NCI-H510A treated with DMSO at 0.1 percent for 48 hours (cell line): ENCODE measurements around the gene KIAA1328.
A peak's percentile ranks its signal among the peaks of the same experiment; 100 is the strongest.
"Not testable (repeated sequence)": the region's sequence is repeated elsewhere in the genome, so short reads cannot be mapped to it uniquely, and the experiment has no call there.

Experiments used
- DNase-seq: peaks from one replicate; lab custom pipeline; 2025; lab: John Stamatoyannopoulos, UW

KIAA1328 gene

DNA sequence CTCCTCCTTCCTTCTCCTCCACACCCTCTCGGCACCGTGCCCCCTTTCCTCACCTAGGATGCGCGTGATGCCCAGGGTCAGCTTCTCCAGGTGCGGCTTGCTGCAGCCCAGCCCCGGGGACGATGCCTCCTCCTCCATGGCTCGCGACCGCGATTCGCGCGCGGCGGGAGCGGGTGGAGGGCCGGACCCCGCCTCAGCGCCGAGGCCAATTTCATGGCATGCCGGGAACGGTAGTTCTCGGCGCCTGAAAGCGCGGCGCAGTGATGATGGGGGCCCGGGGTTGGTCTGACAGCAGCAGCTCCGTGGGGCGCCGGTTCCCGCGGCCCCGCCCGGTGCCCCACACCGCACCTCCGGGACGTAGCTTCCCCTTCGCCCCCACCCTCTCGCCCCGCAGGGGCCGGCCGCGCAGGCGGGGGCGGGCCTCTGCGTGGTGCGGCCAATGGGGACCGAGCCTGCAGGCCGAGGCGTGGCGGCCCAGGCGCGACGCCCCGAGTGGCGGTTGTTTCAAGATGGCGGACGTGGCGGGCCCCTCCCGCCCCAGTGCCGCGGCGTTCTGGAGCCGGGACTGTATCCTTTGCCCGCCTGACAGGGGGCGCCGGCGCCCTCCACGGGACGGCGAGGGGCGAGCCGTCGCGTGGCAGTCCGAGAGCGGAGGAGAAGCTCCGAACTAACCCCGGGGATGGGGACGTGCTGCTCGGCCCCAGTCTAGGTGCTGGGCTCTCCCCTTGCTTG lies at the start of gene KIAA1328, which contains the start of gene TPGS2:
TSS of gene KIAA1328 (plus strand) at position 498 of the 732 bp plus-strand sequence. CDS start at position 510, 12 bp downstream.
TSS of gene TPGS2 (minus strand) at position 373 of the 732 bp plus-strand sequence. CDS start at position 138, 235 bp downstream.
- DNase-seq, result peak; percentile 98

DNA sequence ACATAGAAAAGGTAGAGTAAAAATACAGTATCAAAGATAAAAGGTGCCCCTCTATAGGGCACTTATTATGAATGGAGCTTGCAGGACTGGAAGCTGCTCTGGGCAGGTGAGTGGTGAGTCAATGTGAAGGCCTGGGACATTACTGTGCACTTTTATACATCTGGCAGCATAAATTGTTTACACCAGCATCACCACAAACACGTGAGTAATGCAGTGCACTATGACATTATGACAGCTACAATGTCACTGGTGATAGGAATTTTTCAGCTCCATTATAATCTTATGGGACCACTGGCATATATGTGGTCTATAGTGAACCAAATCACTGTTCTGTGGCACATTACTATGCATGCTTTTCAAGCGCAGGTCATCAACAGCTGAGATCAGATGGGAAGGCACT lies 48.2 kb upstream of the KIAA1328 start:
- no peak for DNase-seq

DNA sequence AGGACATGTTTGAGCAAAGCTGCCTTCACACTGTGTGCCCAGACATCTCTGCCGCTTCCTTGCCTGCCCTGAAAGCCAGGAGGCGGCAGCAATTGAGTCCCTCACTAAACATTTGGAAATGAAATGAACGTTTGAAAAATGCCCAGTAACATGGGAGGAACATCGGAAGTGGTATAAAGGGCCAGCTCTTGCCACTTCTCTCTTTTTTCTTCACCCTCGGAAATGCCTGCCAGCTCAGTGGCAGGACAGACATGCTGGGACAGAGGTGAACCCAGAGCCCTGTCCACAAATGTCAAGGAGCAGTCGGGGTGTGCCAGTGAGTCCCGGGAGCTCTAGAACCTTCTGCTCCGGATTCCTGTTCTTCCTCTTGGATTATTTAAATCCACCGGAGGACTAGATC lies 46.2 kb upstream of the KIAA1328 start:
- DNase-seq, result no peak

DNA sequence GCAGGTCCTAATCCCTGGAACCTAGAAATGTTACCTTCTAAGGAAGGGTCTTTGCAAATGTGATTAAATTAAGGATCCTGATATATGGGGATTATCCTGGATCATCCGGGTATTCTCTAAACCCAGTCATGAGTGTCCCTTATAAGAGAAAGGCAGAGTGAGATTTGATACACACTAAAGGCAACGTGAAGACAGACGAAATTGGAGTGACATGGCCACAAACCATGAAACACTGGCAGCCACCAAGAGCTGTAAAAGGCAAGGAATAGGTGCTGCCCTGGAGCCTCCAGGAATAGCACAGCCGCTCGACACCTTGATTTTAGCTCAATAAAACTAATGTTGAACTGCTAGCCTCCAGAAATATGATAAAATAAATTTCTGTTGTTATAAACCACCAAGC lies 45.1 kb upstream of the KIAA1328 start:
- no peak for DNase-seq

- DNase-seq, result no peak
Observed at GRCh38 chr18:36786686-36787085, 42.2 kb upstream of the KIAA1328 start.

- no peak for DNase-seq
Observed at GRCh38 chr18:36792634-36793283, 36.2 kb upstream of the KIAA1328 start.

- DNase-seq, result no peak
Observed at GRCh38 chr18:36798738-36799473, 30.0 kb upstream of the KIAA1328 start.

DNA sequence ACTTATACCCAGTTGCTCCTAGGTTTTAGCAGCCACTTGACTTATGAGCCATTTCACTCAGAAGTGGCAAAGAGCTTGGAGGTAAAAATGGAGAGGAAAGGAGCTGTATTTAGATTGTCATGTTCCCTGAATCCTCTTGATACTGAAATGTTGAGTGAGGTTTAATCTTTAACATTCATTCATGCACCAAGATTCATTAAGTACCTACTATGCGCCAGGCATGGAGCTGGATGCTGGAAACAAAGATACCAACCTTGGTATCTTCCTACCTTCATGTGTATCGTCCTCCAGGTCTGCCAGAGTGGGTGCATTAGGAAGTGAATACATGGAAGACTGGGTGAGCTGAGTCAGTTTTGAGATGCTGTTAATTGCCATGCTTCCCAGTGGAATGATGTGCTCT lies 23.8 kb upstream of the KIAA1328 start:
- DNase-seq, result no peak

GRCh38 chr18:36808681-36809080 lies 20.2 kb upstream of the KIAA1328 start:
- no peak for DNase-seq

DNA sequence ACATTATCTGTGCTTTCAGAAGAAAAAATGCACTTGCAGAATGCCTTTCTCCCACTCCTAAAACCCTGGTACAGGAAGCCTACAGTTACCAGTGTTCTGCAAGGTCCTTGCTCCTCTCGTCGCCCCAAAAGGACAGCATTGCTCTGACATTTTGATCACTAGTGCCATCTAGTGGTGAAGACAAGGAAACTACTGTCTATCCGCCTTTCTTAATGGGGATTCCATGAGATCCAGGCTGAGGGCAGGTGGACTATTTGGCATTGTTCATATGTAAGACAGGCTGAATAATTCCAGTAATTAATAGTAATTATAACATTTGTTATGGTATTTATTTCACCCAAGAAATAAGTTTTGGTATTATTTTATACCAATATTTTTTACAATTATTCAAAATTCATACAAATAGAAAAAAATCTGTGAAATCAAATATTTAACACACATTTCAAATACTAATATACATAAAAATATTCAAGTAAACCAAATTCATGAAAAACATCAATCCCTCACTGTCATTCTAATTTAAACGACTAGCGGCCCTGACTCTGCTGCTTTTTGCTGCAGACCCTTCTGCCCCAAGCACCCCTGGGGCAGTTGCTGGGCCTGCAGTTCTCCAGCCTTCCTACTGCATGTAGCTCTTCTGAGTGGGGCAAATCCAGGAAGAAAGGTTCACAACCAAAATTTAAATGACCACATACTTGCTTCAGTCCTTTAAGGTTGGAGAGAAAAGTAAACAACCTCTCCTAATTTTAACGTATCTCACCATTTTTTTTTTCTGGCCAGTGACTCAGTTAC lies 19.1 kb upstream of the KIAA1328 start:
- DNase-seq, result peak; percentile 96

DNA sequence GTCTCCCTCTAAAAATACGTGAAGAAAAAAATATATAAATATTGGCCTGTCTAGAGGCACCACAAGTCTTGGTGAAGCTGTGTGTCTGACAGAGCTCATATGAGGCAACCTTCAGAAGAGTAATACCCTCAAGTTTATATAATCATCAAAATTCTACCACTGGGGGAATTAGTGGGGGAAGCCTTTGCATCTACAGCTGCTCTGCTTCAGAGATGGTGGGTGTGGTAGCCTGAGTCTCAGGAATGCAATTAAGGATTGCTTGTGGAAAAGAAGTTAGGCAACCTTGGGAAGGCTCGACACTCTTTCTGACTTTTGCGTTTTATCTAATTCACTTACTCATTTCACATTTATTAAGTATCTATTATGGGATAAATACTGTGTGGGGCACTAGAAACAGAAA lies 17.5 kb upstream of the KIAA1328 start:
- no peak for DNase-seq

GRCh38 chr18:36811955-36812354 lies 17.0 kb upstream of the KIAA1328 start:
- no peak for DNase-seq

- no peak for DNase-seq
Observed at GRCh38 chr18:36812678-36813077, 16.2 kb upstream of the KIAA1328 start.

DNA sequence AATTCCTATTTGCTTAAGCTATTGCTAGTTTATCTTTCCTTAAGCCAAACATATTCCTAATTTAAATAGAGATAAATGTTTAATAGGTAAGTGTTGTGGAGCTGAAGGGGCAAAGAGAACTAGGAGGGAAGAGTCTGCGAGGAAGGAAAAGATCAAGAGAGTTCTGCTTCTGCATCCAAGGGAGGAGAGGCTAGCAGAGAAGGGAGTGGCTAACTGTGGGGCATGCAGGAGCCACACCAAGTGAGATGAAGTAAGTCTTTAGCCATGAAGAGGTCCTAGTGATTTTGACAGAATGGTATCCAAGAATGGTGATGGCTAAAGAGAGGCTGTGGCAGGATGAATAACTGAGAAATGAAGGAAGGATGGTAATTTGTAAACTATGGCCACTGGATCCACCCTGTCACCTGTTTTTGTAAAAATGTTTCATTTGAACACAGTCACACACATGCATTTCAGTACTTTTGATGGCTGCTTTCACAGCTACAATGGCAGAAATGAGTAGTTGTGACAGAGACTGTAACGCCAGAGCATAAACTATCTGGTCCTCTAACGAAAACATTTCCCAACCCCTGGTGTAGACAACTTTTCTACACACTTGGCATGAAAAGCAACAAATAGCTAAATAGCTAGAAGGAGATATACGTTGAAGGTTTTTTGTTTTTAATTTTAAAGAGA lies 15.7 kb upstream of the KIAA1328 start:
- no peak for DNase-seq

- DNase-seq, result no peak
Observed at GRCh38 chr18:36813824-36814223, 15.1 kb upstream of the KIAA1328 start.

DNA sequence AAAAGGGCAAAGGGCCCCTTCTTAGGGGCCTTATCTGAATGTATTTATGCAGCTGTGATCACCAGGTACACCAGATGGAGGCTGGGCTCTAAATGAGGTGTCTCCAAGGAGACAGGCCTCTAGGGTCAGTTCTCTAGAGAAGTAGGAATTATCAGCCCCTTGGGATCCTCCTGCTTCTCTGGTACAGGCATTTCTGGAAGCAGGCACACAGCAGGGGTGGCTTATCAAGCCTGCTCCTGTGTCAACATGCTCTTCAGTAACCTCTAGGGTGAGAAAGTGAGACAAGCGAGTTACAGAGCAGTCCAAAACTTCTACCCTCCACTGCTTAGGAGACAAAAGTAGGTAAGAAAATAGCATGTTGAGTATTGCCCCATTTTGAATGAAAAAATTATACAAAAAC lies 13.9 kb upstream of the KIAA1328 start:
- DNase-seq, result no peak

GRCh38 chr18:36816096-36816495 lies 12.8 kb upstream of the KIAA1328 start:
- not testable (repeated sequence) for DNase-seq

- no peak for DNase-seq
Observed at GRCh38 chr18:36817039-36817438, 11.9 kb upstream of the KIAA1328 start.

- no peak for DNase-seq
Observed at GRCh38 chr18:36818652-36819051, 10.3 kb upstream of the KIAA1328 start.

DNA sequence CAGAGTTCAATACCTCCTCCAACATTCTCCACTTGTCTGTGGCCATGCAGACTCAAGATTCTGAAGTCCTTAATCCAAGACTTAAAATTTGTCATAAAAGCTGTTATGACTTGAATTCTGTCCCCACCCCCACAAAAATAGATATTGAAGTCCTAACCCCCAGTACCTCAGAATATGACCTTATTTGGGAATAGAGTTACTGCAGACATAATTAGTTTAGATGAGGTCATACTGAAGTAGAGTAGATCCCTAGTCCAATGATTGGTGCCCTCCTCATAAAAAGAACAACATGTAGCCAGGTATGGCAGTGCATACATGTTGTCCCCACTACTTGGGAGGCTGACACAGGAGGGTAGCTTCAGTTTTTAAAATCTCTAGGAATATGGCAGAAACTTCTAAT lies 9.3 kb upstream of the KIAA1328 start:
- DNase-seq, result no peak

GRCh38 chr18:36821681-36822080 lies 7.2 kb upstream of the KIAA1328 start:
- no peak for DNase-seq
